ENCODE results near the gene EFS.

Gene EFS

DNA sequence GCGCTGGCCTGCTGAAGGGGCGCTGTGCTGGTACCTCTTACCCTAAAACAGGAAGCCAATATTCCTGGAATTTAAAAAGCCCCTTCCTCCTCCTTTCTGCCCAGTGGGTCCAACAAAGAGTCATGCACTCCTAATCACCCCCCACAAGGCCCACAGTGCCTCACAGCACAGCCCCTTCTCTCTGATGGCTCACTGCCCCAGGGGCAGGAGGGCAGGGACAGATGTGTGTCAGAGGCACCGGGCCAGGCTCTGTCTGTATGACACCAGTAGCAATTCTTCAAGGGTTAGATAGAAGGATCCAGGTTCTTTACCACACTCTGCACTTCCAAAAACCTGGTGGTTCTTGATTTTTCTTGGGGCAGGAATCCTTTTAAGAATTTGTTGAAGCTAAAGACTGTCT is 34.2 kb upstream of the EFS start:
- ATAC-seq, result no peak
- TF ChIP-seq, protein P1, sequence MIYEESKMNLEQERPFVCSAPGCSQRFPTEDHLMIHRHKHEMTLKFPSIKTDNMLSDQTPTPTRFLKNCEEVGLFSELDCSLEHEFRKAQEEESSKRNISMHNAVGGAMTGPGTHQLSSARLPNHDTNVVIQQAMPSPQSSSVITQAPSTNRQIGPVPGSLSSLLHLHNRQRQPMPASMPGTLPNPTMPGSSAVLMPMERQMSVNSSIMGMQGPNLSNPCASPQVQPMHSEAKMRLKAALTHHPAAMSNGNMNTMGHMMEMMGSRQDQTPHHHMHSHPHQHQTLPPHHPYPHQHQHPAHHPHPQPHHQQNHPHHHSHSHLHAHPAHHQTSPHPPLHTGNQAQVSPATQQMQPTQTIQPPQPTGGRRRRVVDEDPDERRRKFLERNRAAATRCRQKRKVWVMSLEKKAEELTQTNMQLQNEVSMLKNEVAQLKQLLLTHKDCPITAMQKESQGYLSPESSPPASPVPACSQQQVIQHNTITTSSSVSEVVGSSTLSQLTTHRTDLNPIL (CRISPR knock-in tag; IDR thresholded peaks at IDR 0.05; ENCODE audit: low read depth), result no peak
- TF ChIP-seq, protein P2, sequence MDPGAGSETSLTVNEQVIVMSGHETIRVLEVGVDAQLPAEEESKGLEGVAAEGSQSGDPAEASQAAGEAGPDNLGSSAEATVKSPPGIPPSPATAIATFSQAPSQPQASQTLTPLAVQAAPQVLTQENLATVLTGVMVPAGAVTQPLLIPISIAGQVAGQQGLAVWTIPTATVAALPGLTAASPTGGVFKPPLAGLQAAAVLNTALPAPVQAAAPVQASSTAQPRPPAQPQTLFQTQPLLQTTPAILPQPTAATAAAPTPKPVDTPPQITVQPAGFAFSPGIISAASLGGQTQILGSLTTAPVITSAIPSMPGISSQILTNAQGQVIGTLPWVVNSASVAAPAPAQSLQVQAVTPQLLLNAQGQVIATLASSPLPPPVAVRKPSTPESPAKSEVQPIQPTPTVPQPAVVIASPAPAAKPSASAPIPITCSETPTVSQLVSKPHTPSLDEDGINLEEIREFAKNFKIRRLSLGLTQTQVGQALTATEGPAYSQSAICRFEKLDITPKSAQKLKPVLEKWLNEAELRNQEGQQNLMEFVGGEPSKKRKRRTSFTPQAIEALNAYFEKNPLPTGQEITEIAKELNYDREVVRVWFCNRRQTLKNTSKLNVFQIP (CRISPR knock-in tag; IDR thresholded peaks at IDR 0.05; ENCODE audit: borderline replicate concordance, low read depth), result no peak
- no peak for TF ChIP-seq RARB (CRISPR knock-in tag; IDR thresholded peaks at IDR 0.05)
- no peak for TF ChIP-seq TOX (CRISPR knock-in tag; IDR thresholded peaks at IDR 0.05; ENCODE audit: borderline replicate concordance)
- no peak for TF ChIP-seq ARNTL (CRISPR knock-in tag; IDR thresholded peaks at IDR 0.05; ENCODE audit: borderline replicate concordance, low read depth)
- no peak for TF ChIP-seq TCF4 (CRISPR knock-in tag; IDR thresholded peaks at IDR 0.05; ENCODE audit: borderline replicate concordance)
- TF ChIP-seq ISL1 (CRISPR knock-in tag; IDR thresholded peaks at IDR 0.05), result no peak
- no peak for TF ChIP-seq GLIS3 (CRISPR knock-in tag; IDR thresholded peaks at IDR 0.05)
- no peak for TF ChIP-seq CSDC2 (CRISPR knock-in tag; IDR thresholded peaks at IDR 0.05)
- no peak for TF ChIP-seq ZNF8 (CRISPR knock-in tag; IDR thresholded peaks at IDR 0.05)
- TF ChIP-seq SNAI2 (CRISPR knock-in tag; IDR thresholded peaks at IDR 0.05), result no peak
- TF ChIP-seq, protein P3, sequence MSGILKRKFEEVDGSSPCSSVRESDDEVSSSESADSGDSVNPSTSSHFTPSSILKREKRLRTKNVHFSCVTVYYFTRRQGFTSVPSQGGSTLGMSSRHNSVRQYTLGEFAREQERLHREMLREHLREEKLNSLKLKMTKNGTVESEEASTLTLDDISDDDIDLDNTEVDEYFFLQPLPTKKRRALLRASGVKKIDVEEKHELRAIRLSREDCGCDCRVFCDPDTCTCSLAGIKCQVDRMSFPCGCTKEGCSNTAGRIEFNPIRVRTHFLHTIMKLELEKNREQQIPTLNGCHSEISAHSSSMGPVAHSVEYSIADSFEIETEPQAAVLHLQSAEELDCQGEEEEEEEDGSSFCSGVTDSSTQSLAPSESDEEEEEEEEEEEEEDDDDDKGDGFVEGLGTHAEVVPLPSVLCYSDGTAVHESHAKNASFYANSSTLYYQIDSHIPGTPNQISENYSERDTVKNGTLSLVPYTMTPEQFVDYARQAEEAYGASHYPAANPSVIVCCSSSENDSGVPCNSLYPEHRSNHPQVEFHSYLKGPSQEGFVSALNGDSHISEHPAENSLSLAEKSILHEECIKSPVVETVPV (CRISPR knock-in tag; IDR thresholded peaks at IDR 0.05), result no peak
- TF ChIP-seq BACH2 (CRISPR knock-in tag; IDR thresholded peaks at IDR 0.05; ENCODE audit: borderline replicate concordance), result no peak
- TF ChIP-seq OSR1 (CRISPR knock-in tag; IDR thresholded peaks at IDR 0.05), result no peak
- TF ChIP-seq, protein P4, sequence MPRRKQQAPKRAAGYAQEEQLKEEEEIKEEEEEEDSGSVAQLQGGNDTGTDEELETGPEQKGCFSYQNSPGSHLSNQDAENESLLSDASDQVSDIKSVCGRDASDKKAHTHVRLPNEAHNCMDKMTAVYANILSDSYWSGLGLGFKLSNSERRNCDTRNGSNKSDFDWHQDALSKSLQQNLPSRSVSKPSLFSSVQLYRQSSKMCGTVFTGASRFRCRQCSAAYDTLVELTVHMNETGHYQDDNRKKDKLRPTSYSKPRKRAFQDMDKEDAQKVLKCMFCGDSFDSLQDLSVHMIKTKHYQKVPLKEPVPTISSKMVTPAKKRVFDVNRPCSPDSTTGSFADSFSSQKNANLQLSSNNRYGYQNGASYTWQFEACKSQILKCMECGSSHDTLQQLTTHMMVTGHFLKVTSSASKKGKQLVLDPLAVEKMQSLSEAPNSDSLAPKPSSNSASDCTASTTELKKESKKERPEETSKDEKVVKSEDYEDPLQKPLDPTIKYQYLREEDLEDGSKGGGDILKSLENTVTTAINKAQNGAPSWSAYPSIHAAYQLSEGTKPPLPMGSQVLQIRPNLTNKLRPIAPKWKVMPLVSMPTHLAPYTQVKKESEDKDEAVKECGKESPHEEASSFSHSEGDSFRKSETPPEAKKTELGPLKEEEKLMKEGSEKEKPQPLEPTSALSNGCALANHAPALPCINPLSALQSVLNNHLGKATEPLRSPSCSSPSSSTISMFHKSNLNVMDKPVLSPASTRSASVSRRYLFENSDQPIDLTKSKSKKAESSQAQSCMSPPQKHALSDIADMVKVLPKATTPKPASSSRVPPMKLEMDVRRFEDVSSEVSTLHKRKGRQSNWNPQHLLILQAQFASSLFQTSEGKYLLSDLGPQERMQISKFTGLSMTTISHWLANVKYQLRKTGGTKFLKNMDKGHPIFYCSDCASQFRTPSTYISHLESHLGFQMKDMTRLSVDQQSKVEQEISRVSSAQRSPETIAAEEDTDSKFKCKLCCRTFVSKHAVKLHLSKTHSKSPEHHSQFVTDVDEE (CRISPR knock-in tag; IDR thresholded peaks at IDR 0.05), result no peak
- no peak for TF ChIP-seq ZFP3 (CRISPR knock-in tag; IDR thresholded peaks at IDR 0.05)
- TF ChIP-seq ZNF565 (CRISPR knock-in tag; conservative IDR thresholded peaks at IDR 0.05; ENCODE audit: low read depth), result no peak

DNA sequence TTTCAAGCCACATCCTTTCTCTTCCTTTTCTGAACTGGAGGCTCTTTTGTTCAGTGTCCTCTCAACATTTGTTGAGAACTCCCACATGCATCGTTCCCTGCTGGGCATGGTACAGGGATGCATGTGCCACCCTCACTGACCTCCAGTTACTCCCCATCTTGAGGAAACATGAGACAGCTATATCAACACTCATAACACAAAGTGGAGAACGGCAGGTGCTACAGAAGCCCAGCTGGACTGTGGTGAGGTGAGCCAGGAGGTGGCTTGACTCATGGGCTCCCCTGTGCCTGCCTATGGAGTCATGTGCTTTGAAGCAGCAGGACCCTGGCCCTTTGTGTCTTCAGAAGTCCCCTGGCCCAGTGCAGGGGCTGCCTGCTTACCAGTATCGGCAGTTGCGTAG is 33.4 kb upstream of the EFS start:
- TF ChIP-seq ZNF565 (CRISPR knock-in tag; conservative IDR thresholded peaks at IDR 0.05; ENCODE audit: low read depth) (no peak), TOX (CRISPR knock-in tag; IDR thresholded peaks at IDR 0.05; ENCODE audit: borderline replicate concordance) (no peak), RARB (CRISPR knock-in tag; IDR thresholded peaks at IDR 0.05) (no peak), ZNF8 (CRISPR knock-in tag; IDR thresholded peaks at IDR 0.05) (no peak), ARNTL (CRISPR knock-in tag; IDR thresholded peaks at IDR 0.05; ENCODE audit: borderline replicate concordance, low read depth) (no peak), ZNF70 (CRISPR knock-in tag; IDR thresholded peaks at IDR 0.05) (no peak), SNAI2 (CRISPR knock-in tag; IDR thresholded peaks at IDR 0.05) (no peak)
- TF ChIP-seq, protein P2 (CRISPR knock-in tag; IDR thresholded peaks at IDR 0.05; ENCODE audit: borderline replicate concordance, low read depth), result no peak
- TF ChIP-seq, protein P5, sequence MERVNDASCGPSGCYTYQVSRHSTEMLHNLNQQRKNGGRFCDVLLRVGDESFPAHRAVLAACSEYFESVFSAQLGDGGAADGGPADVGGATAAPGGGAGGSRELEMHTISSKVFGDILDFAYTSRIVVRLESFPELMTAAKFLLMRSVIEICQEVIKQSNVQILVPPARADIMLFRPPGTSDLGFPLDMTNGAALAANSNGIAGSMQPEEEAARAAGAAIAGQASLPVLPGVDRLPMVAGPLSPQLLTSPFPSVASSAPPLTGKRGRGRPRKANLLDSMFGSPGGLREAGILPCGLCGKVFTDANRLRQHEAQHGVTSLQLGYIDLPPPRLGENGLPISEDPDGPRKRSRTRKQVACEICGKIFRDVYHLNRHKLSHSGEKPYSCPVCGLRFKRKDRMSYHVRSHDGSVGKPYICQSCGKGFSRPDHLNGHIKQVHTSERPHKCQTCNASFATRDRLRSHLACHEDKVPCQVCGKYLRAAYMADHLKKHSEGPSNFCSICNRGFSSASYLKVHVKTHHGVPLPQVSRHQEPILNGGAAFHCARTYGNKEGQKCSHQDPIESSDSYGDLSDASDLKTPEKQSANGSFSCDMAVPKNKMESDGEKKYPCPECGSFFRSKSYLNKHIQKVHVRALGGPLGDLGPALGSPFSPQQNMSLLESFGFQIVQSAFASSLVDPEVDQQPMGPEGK (CRISPR knock-in tag; IDR thresholded peaks at IDR 0.05; ENCODE audit: borderline replicate concordance), result no peak
- TF ChIP-seq, protein P4 (CRISPR knock-in tag; IDR thresholded peaks at IDR 0.05), result no peak
- TF ChIP-seq, protein P1 (CRISPR knock-in tag; IDR thresholded peaks at IDR 0.05; ENCODE audit: low read depth), result no peak
- no peak for ATAC-seq
